ENCODE measurements around the gene CYSRT1.

Gene CYSRT1

GRCh38 chr9:137213160-137214060 is 11.6 kb upstream of the CYSRT1 start:
- DNase-seq, result no peak

- no peak for DNase-seq
Measured at GRCh38 chr9:137214620-137215019, 10.4 kb upstream of the CYSRT1 start.

DNA sequence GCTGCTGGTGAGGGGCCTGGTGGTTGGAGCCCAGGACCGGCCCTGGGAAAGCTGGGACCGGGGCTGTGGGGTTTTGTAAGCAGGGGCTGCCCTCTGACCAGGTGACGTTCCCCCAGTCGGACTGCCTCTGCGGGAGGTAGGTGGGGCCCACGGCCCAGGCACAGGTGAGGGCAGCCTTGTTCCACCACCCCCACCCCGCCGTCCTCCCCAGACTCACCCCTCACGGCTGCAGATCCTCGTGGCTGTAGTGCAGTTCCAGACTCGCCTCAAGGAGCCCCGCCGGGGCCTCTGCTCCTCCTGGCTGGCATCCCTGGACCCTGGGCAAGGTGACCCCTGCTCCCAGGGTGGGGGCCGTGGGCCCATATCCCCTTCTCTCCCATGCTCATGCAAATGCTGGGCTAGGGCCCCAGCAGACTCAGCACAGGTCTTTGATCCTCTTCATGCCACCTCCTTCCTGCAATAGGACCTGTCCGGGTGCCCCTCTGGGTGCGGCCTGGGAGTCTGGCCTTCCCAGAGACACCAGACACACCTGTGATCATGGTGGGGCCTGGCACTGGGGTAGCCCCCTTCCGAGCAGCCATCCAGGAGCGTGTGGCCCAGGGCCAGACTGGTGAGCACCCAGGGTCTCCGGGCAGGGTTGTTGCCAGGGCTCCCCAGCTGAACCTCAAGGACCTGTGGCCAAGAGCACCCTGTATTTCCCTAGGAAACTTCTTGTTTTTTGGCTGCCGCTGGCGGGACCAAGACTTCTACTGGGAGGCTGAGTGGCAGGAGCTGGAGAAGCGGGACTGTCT is 9.6 kb upstream of the CYSRT1 start:
- no peak for DNase-seq

GRCh38 chr9:137216188-137216965 is 8.6 kb upstream of the CYSRT1 start:
- DNase-seq, result no peak

- DNase-seq, result no peak
Measured at GRCh38 chr9:137217276-137218211, 7.4 kb upstream of the CYSRT1 start.

GRCh38 chr9:137218212-137218753 is 6.7 kb upstream of the CYSRT1 start:
- DNase-seq, result no peak

- DNase-seq, result no peak
Measured at GRCh38 chr9:137218754-137219271, 6.2 kb upstream of the CYSRT1 start.

DNA sequence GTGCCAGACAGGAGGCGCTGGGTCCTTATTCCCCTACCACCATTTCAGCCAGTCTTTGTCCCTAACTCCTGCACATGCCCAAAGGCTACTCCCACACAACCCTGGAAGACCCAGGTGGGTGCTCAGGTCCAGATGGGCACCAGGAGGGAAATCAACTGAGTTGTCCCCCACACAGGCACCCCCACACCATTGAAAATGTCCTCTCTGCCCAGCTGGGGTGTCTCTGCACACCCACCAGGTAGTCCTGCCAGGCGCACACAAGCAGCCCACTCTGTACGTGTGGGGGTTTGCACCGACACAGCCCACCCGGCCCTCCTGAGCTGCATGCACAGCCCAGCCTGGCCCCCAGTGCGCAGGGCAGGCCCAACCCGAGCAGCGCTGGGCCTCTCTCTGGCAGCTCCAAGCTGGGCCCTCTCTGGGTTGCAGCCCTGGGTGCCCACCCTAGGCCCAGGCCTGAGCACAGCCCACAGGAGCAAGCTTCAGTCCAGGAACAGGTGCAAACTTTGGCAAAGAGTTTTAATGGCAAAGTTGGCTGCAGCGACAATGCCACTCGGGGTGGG is 5.1 kb upstream of the CYSRT1 start:
- no peak for DNase-seq

- DNase-seq, result no peak
Measured at GRCh38 chr9:137220317-137221094, 4.5 kb upstream of the CYSRT1 start.

DNA sequence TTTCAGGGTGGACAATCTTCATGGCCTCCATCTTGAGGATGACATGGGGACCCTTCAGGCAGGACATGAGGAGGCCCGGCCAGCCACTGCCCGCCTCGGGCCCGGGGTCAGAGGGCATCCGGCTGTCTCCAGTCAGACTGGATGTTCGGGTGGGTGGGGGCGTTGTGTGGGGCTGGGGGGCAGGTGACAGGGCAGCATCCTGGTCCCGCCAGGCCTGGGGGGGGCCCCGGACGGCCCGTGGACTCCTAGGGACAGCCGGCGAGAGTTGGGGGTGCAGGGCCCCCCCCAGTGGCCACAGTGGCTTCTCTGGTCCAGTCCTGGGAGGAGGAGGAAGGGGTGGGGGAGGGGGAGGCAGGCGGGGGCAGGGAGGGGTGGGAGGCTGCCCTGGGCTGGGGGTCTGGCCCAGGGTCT is 3.9 kb upstream of the CYSRT1 start:
- no peak for DNase-seq

DNA sequence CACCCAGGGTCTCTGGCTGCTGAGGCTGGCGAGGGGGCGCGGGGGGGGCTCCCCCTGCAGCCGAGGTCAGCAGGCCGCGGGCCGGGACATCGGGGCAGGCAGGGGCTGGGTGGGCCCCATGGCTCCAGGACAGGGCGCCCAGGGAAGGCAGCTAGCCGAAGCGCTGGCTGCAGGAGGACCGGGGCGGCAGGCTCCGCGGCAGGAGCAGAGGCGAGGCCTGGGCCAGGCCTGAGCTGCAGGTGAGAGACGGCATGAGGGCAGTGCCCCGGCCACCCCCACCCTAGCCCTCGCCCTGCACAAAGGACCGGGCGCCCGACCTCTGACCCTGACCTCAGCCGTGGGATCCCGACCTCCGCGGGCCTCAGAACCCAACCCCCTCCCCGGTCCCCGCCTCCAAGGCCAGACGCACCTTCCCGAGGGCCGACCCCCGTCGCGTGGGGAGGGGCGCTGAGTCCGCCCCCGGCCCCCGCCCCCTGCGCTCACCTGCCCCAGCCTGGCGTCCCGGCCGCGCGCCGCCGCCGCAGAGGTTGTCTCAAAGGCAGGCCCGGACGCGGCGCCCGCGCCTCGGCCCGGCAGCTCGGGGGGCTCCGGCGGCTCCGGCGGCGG is 3.4 kb upstream of the CYSRT1 start:
- no peak for DNase-seq

GRCh38 chr9:137222190-137223077 is 2.5 kb upstream of the CYSRT1 start, which contains the start of gene RNF208:
Gene RNF208, minus strand, starts transcription at chr9:137222240. Its CDS starts 1,028 bp downstream, at chr9:137221212.
- no peak for DNase-seq

GRCh38 chr9:137223078-137223970 is 1.6 kb upstream of the CYSRT1 start:
- peak; percentile 99 for DNase-seq

GRCh38 chr9:137225699-137226331 is 841 bp downstream of the CYSRT1 start:
- DNase-seq, result no peak

GRCh38 chr9:137226338-137227053 is 1.5 kb downstream of the CYSRT1 start:
- DNase-seq, result no peak
